DOHH2 (cell line): Measurements from ENCODE around the gene TLE1.
"Not testable (repeated sequence)": the region's sequence is repeated elsewhere in the genome, so short reads cannot be mapped to it uniquely, and the experiment has no call there.

Experiments
- H3F3A ChIP-seq: fragments of 200-600 bp; sonication (generic), shearing (Covaris generic); 2 replicates; pipeline ENCODE4 v1.6.0; 2016; ENCODE audit warnings: antibody characterized with exemption, mild to moderate bottlenecking; ENCODE audit not compliant: control insufficient read depth, insufficient read depth
- H3K27ac ChIP-seq: fragments of 200-600 bp; sonication (generic); 2 replicates; pipeline ENCODE4 v1.5.1; 2014; ENCODE audit warnings: low read depth, mild to moderate bottlenecking, low read length, moderate library complexity
- H3K27me3 ChIP-seq: fragments of 200-600 bp; sonication (generic); 2 replicates; pipeline ENCODE4 v1.6.1; 2014; ENCODE audit warnings: mild to moderate bottlenecking, low read length, mixed read lengths; ENCODE audit not compliant: control insufficient read depth
- H3K36me3 ChIP-seq: fragments of 200-600 bp; sonication (generic); 2 replicates; pipeline ENCODE4 v1.6.1; 2014; ENCODE audit warnings: mild to moderate bottlenecking, low read length, moderate library complexity, mixed read lengths; ENCODE audit not compliant: control insufficient read depth
- H3K4me1 ChIP-seq: fragments of 200-600 bp; sonication (generic); 2 replicates; pipeline ENCODE4 v1.6.1; 2014; ENCODE audit warnings: mild to moderate bottlenecking, low read length, mixed read lengths; ENCODE audit not compliant: control insufficient read depth
- H3K4me2 ChIP-seq: fragments of 200-600 bp; sonication (generic); 2 replicates; pipeline ENCODE4 v1.6.0; 2014; ENCODE audit warnings: mild to moderate bottlenecking, low read length, moderate library complexity
- H3K4me3 ChIP-seq: fragments of 200-600 bp; sonication (generic); 2 replicates; pipeline ENCODE4 v1.5.1; 2014; ENCODE audit warnings: mild to moderate bottlenecking, low read length, mixed read lengths
- H3K79me2 ChIP-seq: fragments of 200-600 bp; sonication (generic); 2 replicates; pipeline ENCODE4 v1.6.1; 2014; ENCODE audit warnings: mild to moderate bottlenecking, low read length, mixed read lengths; ENCODE audit not compliant: control insufficient read depth
- H3K9me2 ChIP-seq: fragments of 200-600 bp; sonication (generic); replicated peaks from 2 replicates; pipeline ENCODE4 v1.6.1; 2014; ENCODE audit warnings: mild to moderate bottlenecking, low read length, mixed read lengths; ENCODE audit not compliant: control insufficient read depth
- H3K9me3 ChIP-seq: fragments of 200-600 bp; sonication (generic); 2 replicates; pipeline ENCODE4 v1.6.1; 2014; ENCODE audit warnings: antibody characterized with exemption, low read length, mixed read lengths; ENCODE audit not compliant: control insufficient read depth, insufficient read depth
- H4K20me1 ChIP-seq: fragments of 200-600 bp; sonication (generic); 2 replicates; pipeline ENCODE4 v1.6.0; 2014; ENCODE audit warnings: low read depth, mild to moderate bottlenecking, antibody characterized with exemption, low read length, moderate library complexity; ENCODE audit not compliant: control insufficient read depth, insufficient read depth
- CTCF ChIP-seq: fragments of 200-600 bp; sonication (generic); IDR thresholded peaks from one replicate; pipeline ENCODE4 v1.5.1; 2014; ENCODE audit warnings: antibody characterized with exemption, mild to moderate bottlenecking, low read depth, low read length; ENCODE audit not compliant: poor library complexity, severe bottlenecking
- EZH2phosphoT487 ChIP-seq: fragments of 200-600 bp; sonication (generic); IDR thresholded peaks from 2 replicates; pipeline ENCODE4 v1.6.1; 2017; ENCODE audit warnings: borderline replicate concordance, mild to moderate bottlenecking, antibody characterized with exemption, low read length, moderate library complexity, mixed read lengths

The TLE1 gene

GRCh38 chr9:81609782-81610739 lies 79.3 kb downstream of the TLE1 start:
- no peaks in the 10 kb centered on the region for H3K79me2 ChIP-seq
- no peak overlapping the region for H3K27ac ChIP-seq
- H3K4me3 ChIP-seq: no peak overlapping the region
- no peaks in the 10 kb centered on the region for H3F3A ChIP-seq
- H3K9me3 ChIP-seq: 0 out of 2 replicates have a peak, but pooled peaks cover 3% of the 10 kb centered on the region
- no peaks in the 10 kb centered on the region for H3K9me2 ChIP-seq
- H3K27me3 ChIP-seq: no peaks in the 10 kb centered on the region
- peaks cover 7% of the 10 kb centered on the region; the same call in 1 of the 2 replicates for H3K4me1 ChIP-seq
- H3K4me2 ChIP-seq: no peak overlapping the region
- no peak for TF ChIP-seq CTCF
- no peak for TF ChIP-seq EZH2phosphoT487
- no peaks in the 10 kb centered on the region for H4K20me1 ChIP-seq
- H3K36me3 ChIP-seq: no peaks in the 10 kb centered on the region

- no peaks in the 10 kb centered on the region for H3F3A ChIP-seq
- no peak overlapping the region for H3K4me3 ChIP-seq
- H3K27ac ChIP-seq: no peak overlapping the region
- no peaks in the 10 kb centered on the region for H4K20me1 ChIP-seq
- H3K9me2 ChIP-seq: no peaks in the 10 kb centered on the region
- no peaks in the 10 kb centered on the region for H3K27me3 ChIP-seq
- 0 out of 2 replicates have a peak, but pooled peaks cover 3% of the 10 kb centered on the region for H3K9me3 ChIP-seq
- no peaks in the 10 kb centered on the region for H3K79me2 ChIP-seq
- no peaks in the 10 kb centered on the region for H3K36me3 ChIP-seq
- H3K4me1 ChIP-seq: peaks cover 7% of the 10 kb centered on the region; the same call in 1 of the 2 replicates
- TF ChIP-seq EZH2phosphoT487: no peak
- TF ChIP-seq CTCF: no peak
- H3K4me2 ChIP-seq: no peak overlapping the region
These were observed 81.1 kb downstream of the TLE1 start for GRCh38 chr9:81608289-81608657.

GRCh38 chr9:81607593-81608288 lies 81.6 kb downstream of the TLE1 start:
- H3K4me3 ChIP-seq: no peak overlapping the region
- H3K79me2 ChIP-seq: no peaks in the 10 kb centered on the region
- no peaks in the 10 kb centered on the region for H4K20me1 ChIP-seq
- peaks cover under 1% of the 10 kb centered on the region for H3K27me3 ChIP-seq
- H3K27ac ChIP-seq: no peak overlapping the region
- no peak for TF ChIP-seq EZH2phosphoT487
- no peak for TF ChIP-seq CTCF
- H3K9me3 ChIP-seq: 0 out of 2 replicates have a peak, but pooled peaks cover 3% of the 10 kb centered on the region
- H3K4me2 ChIP-seq: no peak overlapping the region
- no peaks in the 10 kb centered on the region for H3F3A ChIP-seq
- peaks cover 7% of the 10 kb centered on the region; the same call in 1 of the 2 replicates for H3K4me1 ChIP-seq
- H3K36me3 ChIP-seq: no peaks in the 10 kb centered on the region
- H3K9me2 ChIP-seq: no peaks in the 10 kb centered on the region

- H3K27ac ChIP-seq, H3K4me2 ChIP-seq, H3K36me3 ChIP-seq, H3K9me2 ChIP-seq, H3K9me3 ChIP-seq, H3K79me2 ChIP-seq, H4K20me1 ChIP-seq, H3K4me1 ChIP-seq, H3F3A ChIP-seq, H3K4me3 ChIP-seq: not testable (repeated sequence)
- H3K27me3 ChIP-seq: peaks cover 10% of the 10 kb centered on the region
These were observed 83.1 kb downstream of the TLE1 start for GRCh38 chr9:81606261-81606660.
